ENCODE measurements around the gene PTGER3.

Gene PTGER3

DNA sequence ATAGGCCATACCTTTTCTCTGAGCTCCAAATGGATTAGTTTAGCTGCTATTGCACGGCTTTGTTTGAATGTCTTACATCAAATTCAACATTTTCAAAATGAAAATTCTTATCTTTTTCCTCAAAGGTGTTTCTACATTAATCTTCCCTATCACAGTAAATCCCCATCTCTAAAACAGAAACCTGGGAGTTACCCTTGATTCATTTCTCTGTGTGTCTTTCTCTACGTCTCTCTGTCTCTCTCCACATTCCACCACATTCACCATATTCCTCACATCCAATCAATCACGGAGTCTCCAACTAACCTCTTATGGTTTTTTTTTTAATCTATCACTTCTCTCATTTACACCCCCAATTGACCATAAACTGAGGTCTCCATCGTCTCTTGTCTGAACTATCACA lies 24.1 kb downstream of the PTGER3 start:
- Histone ChIP-seq H3K27ac (ENCODE audit: low read length) (no peak overlapping the region), H3K36me3 (replicated peaks; ENCODE audit: low read depth, low read length) (no peaks in the 10 kb centered on the region), H3K4me3 (ENCODE audit: low read length) (no peak overlapping the region), H3K4me2 (ENCODE audit: low read length) (no peak overlapping the region), H3K79me2 (ENCODE audit: low read length) (no peaks in the 10 kb centered on the region), H3K9me3 (ENCODE audit: insufficient read depth, low read length) (no peaks in the 10 kb centered on the region), H3K9ac (ENCODE audit: low read length) (no peak overlapping the region), H2AFZ (ENCODE audit: low read depth, low read length) (no peak overlapping the region), H4K20me1 (ENCODE audit: insufficient read depth, low read length) (no peaks in the 10 kb centered on the region), H3K27me3 (ENCODE audit: low read depth, low read length) (no peaks in the 10 kb centered on the region), H3K4me1 (ENCODE audit: low read length) (no peaks in the 10 kb centered on the region)
- TF ChIP-seq, protein P1, sequence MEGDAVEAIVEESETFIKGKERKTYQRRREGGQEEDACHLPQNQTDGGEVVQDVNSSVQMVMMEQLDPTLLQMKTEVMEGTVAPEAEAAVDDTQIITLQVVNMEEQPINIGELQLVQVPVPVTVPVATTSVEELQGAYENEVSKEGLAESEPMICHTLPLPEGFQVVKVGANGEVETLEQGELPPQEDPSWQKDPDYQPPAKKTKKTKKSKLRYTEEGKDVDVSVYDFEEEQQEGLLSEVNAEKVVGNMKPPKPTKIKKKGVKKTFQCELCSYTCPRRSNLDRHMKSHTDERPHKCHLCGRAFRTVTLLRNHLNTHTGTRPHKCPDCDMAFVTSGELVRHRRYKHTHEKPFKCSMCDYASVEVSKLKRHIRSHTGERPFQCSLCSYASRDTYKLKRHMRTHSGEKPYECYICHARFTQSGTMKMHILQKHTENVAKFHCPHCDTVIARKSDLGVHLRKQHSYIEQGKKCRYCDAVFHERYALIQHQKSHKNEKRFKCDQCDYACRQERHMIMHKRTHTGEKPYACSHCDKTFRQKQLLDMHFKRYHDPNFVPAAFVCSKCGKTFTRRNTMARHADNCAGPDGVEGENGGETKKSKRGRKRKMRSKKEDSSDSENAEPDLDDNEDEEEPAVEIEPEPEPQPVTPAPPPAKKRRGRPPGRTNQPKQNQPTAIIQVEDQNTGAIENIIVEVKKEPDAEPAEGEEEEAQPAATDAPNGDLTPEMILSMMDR (IDR thresholded peaks at IDR 0.05; ENCODE audit: low read depth, low read length) = no peak
- TF ChIP-seq EZH2phosphoT487 (IDR thresholded peaks at IDR 0.05; ENCODE audit: low read depth) = no peak

GRCh38 chr1:71019233-71019969 lies 28.2 kb downstream of the PTGER3 start:
- H3K9ac ChIP-seq (ENCODE audit: low read length) = no peak overlapping the region
- no peaks in the 10 kb centered on the region for H3K79me2 ChIP-seq (ENCODE audit: low read length)
- H2AFZ ChIP-seq (ENCODE audit: low read depth, low read length) = no peak overlapping the region
- H4K20me1 ChIP-seq (ENCODE audit: insufficient read depth, low read length) = no peaks in the 10 kb centered on the region
- no peak for TF ChIP-seq EZH2phosphoT487 (IDR thresholded peaks at IDR 0.05; ENCODE audit: low read depth)
- TF ChIP-seq, protein P1 (IDR thresholded peaks at IDR 0.05; ENCODE audit: low read depth, low read length) = no peak
- H3K36me3 ChIP-seq (replicated peaks; ENCODE audit: low read depth, low read length) = no peaks in the 10 kb centered on the region
- H3K4me2 ChIP-seq (ENCODE audit: low read length) = no peak overlapping the region
- H3K4me1 ChIP-seq (ENCODE audit: low read length) = no peaks in the 10 kb centered on the region
- no peak overlapping the region for H3K27ac ChIP-seq (ENCODE audit: low read length)
- H3K4me3 ChIP-seq (ENCODE audit: low read length) = no peak overlapping the region
- no peaks in the 10 kb centered on the region for H3K9me3 ChIP-seq (ENCODE audit: insufficient read depth, low read length)
- H3K27me3 ChIP-seq (ENCODE audit: low read depth, low read length) = no peaks in the 10 kb centered on the region

GRCh38 chr1:71018791-71019190 lies 28.8 kb downstream of the PTGER3 start:
- no peak overlapping the region for H3K4me2 ChIP-seq (ENCODE audit: low read length)
- no peaks in the 10 kb centered on the region for H3K36me3 ChIP-seq (replicated peaks; ENCODE audit: low read depth, low read length)
- no peaks in the 10 kb centered on the region for H3K27me3 ChIP-seq (ENCODE audit: low read depth, low read length)
- no peaks in the 10 kb centered on the region for H4K20me1 ChIP-seq (ENCODE audit: insufficient read depth, low read length)
- H2AFZ ChIP-seq (ENCODE audit: low read depth, low read length) = no peak overlapping the region
- H3K27ac ChIP-seq (ENCODE audit: low read length) = no peak overlapping the region
- H3K9me3 ChIP-seq (ENCODE audit: insufficient read depth, low read length) = no peaks in the 10 kb centered on the region
- no peak overlapping the region for H3K9ac ChIP-seq (ENCODE audit: low read length)
- H3K79me2 ChIP-seq (ENCODE audit: low read length) = no peaks in the 10 kb centered on the region
- H3K4me3 ChIP-seq (ENCODE audit: low read length) = no peak overlapping the region
- no peaks in the 10 kb centered on the region for H3K4me1 ChIP-seq (ENCODE audit: low read length)
- TF ChIP-seq, protein P1 (IDR thresholded peaks at IDR 0.05; ENCODE audit: low read depth, low read length) = no peak
- TF ChIP-seq EZH2phosphoT487 (IDR thresholded peaks at IDR 0.05; ENCODE audit: low read depth) = no peak

DNA sequence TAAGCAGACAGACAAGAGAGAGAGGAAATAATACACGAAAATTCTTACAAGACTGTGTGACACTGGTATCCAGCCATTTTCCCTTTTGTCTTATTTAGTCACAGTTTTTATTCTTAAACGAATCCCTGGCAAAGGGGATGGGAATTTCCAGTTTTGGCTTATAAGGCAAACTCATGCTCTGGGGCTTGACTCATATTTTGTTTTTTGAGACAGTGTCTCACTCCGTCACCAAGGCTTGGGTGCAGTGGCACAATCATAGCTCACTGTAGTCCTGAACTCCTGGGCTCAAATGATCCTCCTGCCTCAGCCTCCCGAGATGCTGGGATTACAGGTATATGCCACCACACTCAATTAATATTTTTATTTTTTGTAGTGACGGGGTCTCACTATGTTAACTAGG lies 31.9 kb downstream of the PTGER3 start:
- H4K20me1 ChIP-seq (ENCODE audit: insufficient read depth, low read length) = no peaks in the 10 kb centered on the region
- no peaks in the 10 kb centered on the region for H3K79me2 ChIP-seq (ENCODE audit: low read length)
- no peaks in the 10 kb centered on the region for H3K36me3 ChIP-seq (replicated peaks; ENCODE audit: low read depth, low read length)
- H3K27me3 ChIP-seq (ENCODE audit: low read depth, low read length) = no peaks in the 10 kb centered on the region
- no peak overlapping the region for H2AFZ ChIP-seq (ENCODE audit: low read depth, low read length)
- H3K4me3 ChIP-seq (ENCODE audit: low read length) = no peak overlapping the region
- H3K9me3 ChIP-seq (ENCODE audit: insufficient read depth, low read length) = no peaks in the 10 kb centered on the region
- TF ChIP-seq EZH2phosphoT487 (IDR thresholded peaks at IDR 0.05; ENCODE audit: low read depth) = no peak
- TF ChIP-seq, protein P1 (IDR thresholded peaks at IDR 0.05; ENCODE audit: low read depth, low read length) = no peak
- H3K4me1 ChIP-seq (ENCODE audit: low read length) = no peaks in the 10 kb centered on the region
- H3K4me2 ChIP-seq (ENCODE audit: low read length) = no peak overlapping the region
- H3K27ac ChIP-seq (ENCODE audit: low read length) = no peak overlapping the region
- no peak overlapping the region for H3K9ac ChIP-seq (ENCODE audit: low read length)
